ENCODE results near the gene SPNS1. TPM values are rescaled to one million over a fixed set of nuclear protein-coding genes. Genes with fewer than 3 reads are reported as not detected.

Gene SPNS1
- total RNA-seq, 1 experiment from 2014 or later, result 48.1 TPM

- no peak for DNase-seq (ENCODE audit: low read depth, low spot score)
- in situ Hi-C loops (cut with HindIII; ENCODE audit: low pct_unique_long_range_greater_than_20kb, low sequenced_read_pairs), result no loop called here
Measured at GRCh38 chr16:29009050-29009837, 34.7 kb downstream of the SPNS1 start.

GRCh38 chr16:29009838-29010166, 35.2 kb downstream of the SPNS1 start:
- in situ Hi-C loops (cut with HindIII; ENCODE audit: low pct_unique_long_range_greater_than_20kb, low sequenced_read_pairs), result no loop called here
- no peak for DNase-seq (ENCODE audit: low read depth, low spot score)

- in situ Hi-C loops (cut with HindIII; ENCODE audit: low pct_unique_long_range_greater_than_20kb, low sequenced_read_pairs), result no loop called here
- DNase-seq (ENCODE audit: low read depth, low spot score), result no peak
Measured at GRCh38 chr16:29011112-29011511, 36.5 kb downstream of the SPNS1 start.

GRCh38 chr16:29011851-29012250, 37.3 kb downstream of the SPNS1 start:
- DNase-seq (ENCODE audit: low read depth, low spot score), result no peak
- in situ Hi-C loops (cut with HindIII; ENCODE audit: low pct_unique_long_range_greater_than_20kb, low sequenced_read_pairs), result no loop called here

- in situ Hi-C loops (cut with HindIII; ENCODE audit: low pct_unique_long_range_greater_than_20kb, low sequenced_read_pairs), result no loop called here
Measured at GRCh38 chr16:29012913-29013553, 38.5 kb downstream of the SPNS1 start.

GRCh38 chr16:29014561-29015069, 40.0 kb downstream of the SPNS1 start:
- in situ Hi-C loops (cut with HindIII; ENCODE audit: low pct_unique_long_range_greater_than_20kb, low sequenced_read_pairs), result no loop called here
- no peak for DNase-seq (ENCODE audit: low read depth, low spot score)

More at GRCh38 chr16:29012913-29013553, 38.5 kb downstream of the SPNS1 start:
- DNase-seq (ENCODE audit: low read depth, low spot score), result peak; percentile 37

GRCh38 chr16:29022196-29022595, 47.6 kb downstream of the SPNS1 start:
- in situ Hi-C loops (cut with HindIII; ENCODE audit: low pct_unique_long_range_greater_than_20kb, low sequenced_read_pairs), result no loop called here
- DNase-seq (ENCODE audit: low read depth, low spot score), result no peak

GRCh38 chr16:29023279-29024277, 49.0 kb downstream of the SPNS1 start:
- in situ Hi-C loops (cut with HindIII; ENCODE audit: low pct_unique_long_range_greater_than_20kb, low sequenced_read_pairs), result no loop called here
- no peak for DNase-seq (ENCODE audit: low read depth, low spot score)

- DNase-seq (ENCODE audit: low read depth, low spot score), result no peak
- in situ Hi-C loops (cut with HindIII; ENCODE audit: low pct_unique_long_range_greater_than_20kb, low sequenced_read_pairs), result no loop called here
Measured at GRCh38 chr16:29024278-29024677, 49.7 kb downstream of the SPNS1 start.

- no peak for DNase-seq (ENCODE audit: low read depth, low spot score)
- in situ Hi-C loops (cut with HindIII; ENCODE audit: low pct_unique_long_range_greater_than_20kb, low sequenced_read_pairs), result no loop called here
Measured at GRCh38 chr16:29025218-29025617, 50.6 kb downstream of the SPNS1 start.

- in situ Hi-C loops (cut with HindIII; ENCODE audit: low pct_unique_long_range_greater_than_20kb, low sequenced_read_pairs), result no loop called here
- no peak for DNase-seq (ENCODE audit: low read depth, low spot score)
Measured at GRCh38 chr16:29025735-29026134, 51.2 kb downstream of the SPNS1 start.

- in situ Hi-C loops (cut with HindIII; ENCODE audit: low pct_unique_long_range_greater_than_20kb, low sequenced_read_pairs), result no loop called here
- no peak for DNase-seq (ENCODE audit: low read depth, low spot score)
Measured at GRCh38 chr16:29028457-29029167, 54.0 kb downstream of the SPNS1 start.

- in situ Hi-C loops (cut with HindIII; ENCODE audit: low pct_unique_long_range_greater_than_20kb, low sequenced_read_pairs), result no loop called here
- DNase-seq (ENCODE audit: low read depth, low spot score), result no peak
Measured at GRCh38 chr16:29029168-29029994, 54.8 kb downstream of the SPNS1 start.

GRCh38 chr16:29030086-29030840, 55.7 kb downstream of the SPNS1 start:
- in situ Hi-C loops (cut with HindIII; ENCODE audit: low pct_unique_long_range_greater_than_20kb, low sequenced_read_pairs), result no loop called here
- no peak for DNase-seq (ENCODE audit: low read depth, low spot score)

Measured in SK-MEL-5 (cell line).